NCI-H69 (cell line): ENCODE results near the gene C5.

Experiments used
- DNase-seq: peaks from one replicate; lab custom pipeline; 2025; lab: John Stamatoyannopoulos, UW

C5 gene

GRCh38 chr9:120941046-120941770, 108.9 kb downstream of the C5 start:
- no peak for DNase-seq

DNA sequence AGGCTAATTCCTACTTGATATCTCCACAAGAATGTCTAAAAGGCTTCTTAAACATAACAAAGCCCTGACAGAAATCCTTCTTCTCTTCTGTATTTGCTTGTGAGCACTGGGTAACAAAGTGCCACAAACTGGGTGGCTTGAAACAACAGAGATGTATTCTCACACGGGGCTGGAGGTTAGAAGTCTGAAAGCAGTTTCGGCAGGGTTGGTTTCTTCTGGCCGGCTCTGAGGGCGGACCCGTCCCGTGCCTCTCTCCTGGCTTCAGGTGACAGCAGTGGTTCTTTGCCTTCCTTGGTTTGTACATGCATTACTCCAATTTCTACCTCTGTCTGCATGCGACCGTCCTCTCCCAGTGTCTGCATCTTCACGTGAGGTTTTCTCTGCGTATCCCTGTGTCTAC, 109.5 kb downstream of the C5 start:
- DNase-seq: no peak

- no peak for DNase-seq
Measured at GRCh38 chr9:120938851-120939250, 111.2 kb downstream of the C5 start.

GRCh38 chr9:120937596-120937995, 112.5 kb downstream of the C5 start:
- no peak for DNase-seq

GRCh38 chr9:120937127-120937526, 112.9 kb downstream of the C5 start:
- DNase-seq: no peak

DNA sequence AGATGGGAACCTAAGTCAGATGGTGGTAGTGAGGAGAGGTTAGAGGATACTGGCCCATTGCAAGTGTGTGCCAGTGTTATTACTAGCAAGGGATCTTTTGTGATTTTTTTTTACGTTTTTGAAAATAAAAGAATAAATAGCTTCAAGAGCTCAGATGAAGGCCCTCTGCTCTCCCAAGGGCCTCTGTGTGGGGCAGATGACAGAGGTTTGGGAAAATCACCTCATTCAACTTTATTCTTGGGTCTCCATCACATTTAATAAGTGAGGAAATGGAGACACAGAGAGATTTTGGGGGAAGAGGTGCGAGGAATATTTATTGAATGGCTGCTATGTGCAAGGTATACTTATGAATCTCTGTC, 113.3 kb downstream of the C5 start:
- DNase-seq: no peak

GRCh38 chr9:120936011-120936763, 113.9 kb downstream of the C5 start:
- DNase-seq: peak; percentile 92

DNA sequence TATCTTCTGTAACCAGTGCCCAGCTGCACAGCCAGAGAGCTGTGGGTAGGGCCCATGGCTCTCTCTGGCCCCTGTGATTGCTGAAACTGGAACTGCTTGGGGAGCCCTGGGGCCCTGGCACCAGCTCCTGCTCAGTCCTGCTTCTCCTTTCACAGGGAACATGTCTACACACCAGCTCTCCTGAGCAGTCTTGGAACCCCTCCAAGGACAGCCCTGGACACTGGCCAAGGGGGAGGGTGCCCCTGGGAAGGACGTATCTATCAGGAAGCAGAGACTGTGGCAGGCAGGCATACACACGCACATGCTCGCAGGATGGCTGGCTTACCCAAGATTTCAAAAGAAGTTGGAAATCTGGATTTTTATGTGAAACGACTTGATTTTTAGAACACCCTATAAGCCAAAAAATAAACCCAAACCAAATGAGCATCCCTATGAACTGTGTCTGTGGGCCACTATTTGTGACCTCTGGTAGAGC, 114.7 kb downstream of the C5 start:
- DNase-seq: peak; percentile 98

GRCh38 chr9:120934281-120934680, 115.8 kb downstream of the C5 start:
- DNase-seq: no peak

GRCh38 chr9:120933310-120934055, 116.6 kb downstream of the C5 start:
- no peak for DNase-seq

- no peak for DNase-seq
Measured at GRCh38 chr9:120932086-120932823, 117.8 kb downstream of the C5 start.

GRCh38 chr9:120931231-120932085, 118.6 kb downstream of the C5 start:
- DNase-seq: peak; percentile 21

DNA sequence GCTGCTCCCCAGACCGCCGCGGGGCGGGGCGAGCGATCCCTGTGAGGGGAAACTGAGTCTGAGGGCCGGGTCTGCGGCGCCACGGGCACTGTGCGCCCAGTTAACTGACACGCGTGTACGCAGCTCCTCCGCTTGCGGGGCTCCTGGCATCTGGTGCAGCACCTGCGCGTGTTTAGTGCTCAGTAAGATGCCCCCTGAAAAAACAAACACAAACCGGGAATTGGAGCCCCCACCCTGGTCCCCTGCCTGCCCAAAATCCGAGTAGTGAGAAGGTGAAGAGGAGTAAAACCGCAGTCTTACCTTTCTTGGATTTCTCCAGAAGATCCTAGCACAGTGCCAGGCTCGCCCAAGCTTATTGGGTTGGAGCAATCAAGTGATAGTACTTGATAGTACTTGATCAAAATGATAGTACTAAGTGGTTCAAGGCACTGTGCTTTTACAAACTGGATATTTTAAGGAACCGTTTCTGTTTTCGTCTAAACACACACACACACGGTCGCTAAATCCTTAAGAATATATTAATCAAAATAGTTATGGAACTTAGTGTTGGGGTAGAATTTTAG, 120.8 kb downstream of the C5 start:
- no peak for DNase-seq

GRCh38 chr9:120928483-120929228, 121.4 kb downstream of the C5 start:
- DNase-seq: peak; percentile 82

DNA sequence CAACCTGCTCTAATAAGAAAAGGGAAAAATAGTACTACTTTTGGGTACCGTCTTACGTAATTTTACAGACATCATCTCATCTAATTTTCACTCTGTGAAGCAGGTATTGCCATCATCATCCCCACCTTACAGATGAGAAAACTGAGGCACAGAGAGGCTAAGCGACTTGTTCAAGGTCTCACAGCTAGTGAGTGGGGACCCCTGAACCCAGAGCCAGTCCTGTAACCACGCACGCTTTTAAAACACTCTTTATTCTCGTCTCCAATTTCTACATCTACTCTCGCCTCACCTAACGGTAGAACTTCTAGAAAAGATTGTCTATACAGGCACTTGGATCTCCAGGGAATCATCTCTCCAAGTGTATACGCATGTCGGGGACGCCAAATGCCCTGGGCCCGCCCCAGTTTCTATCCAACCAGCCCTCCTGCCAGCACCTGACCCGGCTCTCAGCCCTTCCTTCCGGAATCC, 122.0 kb downstream of the C5 start:
- no peak for DNase-seq

GRCh38 chr9:120927269-120928014, 122.6 kb downstream of the C5 start:
- DNase-seq: no peak

DNA sequence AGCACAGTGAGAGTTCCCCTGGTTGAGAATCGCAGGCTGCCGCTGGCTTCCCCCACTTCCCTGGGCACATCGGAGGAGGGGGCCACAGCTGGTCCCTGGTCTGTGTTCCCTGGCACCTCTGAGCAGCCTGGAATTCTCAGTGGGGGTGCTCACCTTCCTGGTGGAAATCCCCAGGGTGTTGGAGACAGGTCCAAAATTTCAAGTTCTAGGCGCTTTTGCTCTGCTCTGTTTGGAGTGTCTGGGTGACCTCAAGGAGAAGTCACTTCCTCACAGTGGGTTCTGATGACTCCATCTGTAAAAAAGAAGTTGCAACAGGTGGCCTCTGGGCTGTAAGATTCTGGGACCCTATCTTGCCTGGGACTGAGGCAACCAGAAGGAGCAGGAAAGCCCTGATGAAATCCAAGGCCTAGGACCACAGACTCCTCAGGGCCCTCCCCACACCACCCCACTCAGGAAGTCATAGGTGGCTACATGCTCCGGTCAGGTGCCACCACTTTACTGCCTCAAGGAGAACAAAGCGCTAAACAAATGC, 123.6 kb downstream of the C5 start, which contains the start of gene TRAF1:
Gene TRAF1 (minus strand): TSS at position 400 of the 532 bp plus-strand sequence. CDS start 721 bp downstream, outside the sequence.
- no peak for DNase-seq

GRCh38 chr9:120925535-120926396, 124.3 kb downstream of the C5 start:
- DNase-seq: no peak
